NOMO-1 (cell line): ENCODE results near the gene KDM8.

Experiments
- DNase-seq, 2 experiments: peaks; one replicate each; lab custom pipeline; 2025; ENCODE audit not compliant: unreplicated experiment in 2 of 2; lab: John Stamatoyannopoulos, UW

Gene KDM8

GRCh38 chr16:27228621-27229501 is 25.5 kb downstream of the KDM8 start:
- DNase-seq: no peak

- DNase-seq: no peak
Observed at GRCh38 chr16:27229891-27230470, 26.7 kb downstream of the KDM8 start.

DNA sequence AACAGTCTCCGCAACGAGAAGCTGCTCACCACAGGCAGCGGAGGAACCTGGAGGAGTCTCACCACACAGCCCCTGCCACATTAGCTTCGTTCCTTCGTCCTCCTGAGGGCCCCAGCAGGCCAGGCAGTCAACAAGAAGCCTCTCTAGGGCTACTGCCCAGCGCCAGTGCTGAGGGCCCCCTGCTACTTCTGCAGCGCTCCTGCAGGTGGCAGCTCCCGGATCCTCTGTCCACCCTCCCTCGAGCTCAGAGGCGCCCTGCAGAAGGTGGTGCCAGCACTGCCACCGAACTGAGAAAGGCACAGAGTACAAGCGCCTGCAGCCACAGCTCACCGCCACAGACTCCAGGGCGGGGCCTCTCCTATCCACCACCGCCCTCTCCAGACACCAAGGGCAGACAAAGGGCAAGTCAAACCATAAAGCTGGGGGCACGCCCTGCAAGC is 27.3 kb downstream of the KDM8 start:
- DNase-seq: no peak

- DNase-seq: no peak
Observed at GRCh38 chr16:27231692-27232060, 28.4 kb downstream of the KDM8 start.

- DNase-seq: no peak
Observed at GRCh38 chr16:27232061-27232900, 29.0 kb downstream of the KDM8 start.

DNA sequence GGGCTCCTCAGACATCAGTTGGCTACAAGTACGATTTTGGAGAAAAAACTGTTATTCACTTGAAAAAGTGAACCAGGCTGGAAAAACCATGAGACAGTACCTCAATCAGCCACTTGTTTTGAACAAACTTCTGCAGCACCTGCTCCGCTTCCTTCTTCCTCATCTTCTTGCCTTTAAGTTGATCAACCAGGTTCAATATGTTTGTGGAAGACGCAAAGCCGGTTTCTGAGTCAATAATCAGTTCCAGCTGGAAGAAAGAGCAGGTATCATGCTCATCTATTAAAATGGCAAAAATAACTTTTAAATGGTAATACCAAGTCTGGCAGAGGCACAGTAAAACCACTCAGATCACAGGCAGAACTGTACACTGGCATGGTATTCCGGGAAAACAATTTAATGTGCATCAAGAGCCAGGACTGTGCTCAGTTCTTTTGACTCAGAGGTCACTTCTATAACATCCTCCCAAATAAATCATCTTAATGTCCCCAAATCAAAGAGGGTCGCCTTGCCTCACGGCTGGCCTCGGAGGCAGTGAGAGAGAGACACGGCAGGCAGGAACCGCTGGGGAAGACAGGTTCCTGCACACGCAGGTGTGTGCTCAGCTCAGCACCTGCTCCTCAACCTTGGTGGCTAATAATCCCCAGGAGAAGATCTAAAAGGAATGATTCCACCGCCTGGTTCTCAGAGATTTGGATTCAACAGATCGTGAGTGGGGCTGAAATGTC is 29.7 kb downstream of the KDM8 start:
- no peak for DNase-seq

GRCh38 chr16:27233731-27234130 is 30.4 kb downstream of the KDM8 start:
- no peak for DNase-seq

GRCh38 chr16:27234171-27234570 is 30.8 kb downstream of the KDM8 start:
- DNase-seq: no peak

DNA sequence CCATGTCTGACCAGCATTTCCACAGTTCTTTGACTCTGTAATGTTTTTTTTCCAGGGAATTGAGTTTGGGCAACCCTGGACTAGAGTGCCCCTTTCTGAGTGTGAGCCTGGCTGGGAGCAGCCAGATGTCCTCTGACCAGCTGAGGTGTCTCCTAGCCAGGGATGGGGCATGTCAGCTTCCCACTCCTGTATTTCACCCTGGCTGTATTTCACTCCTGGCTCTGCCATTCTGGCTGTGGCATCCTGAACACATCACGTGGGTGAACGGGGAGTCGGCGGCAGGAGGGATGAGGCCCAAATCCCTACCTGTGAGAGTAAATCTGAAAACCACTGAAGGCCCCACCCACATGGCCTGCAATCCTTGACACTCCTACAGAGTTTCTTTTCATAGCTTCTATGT is 31.3 kb downstream of the KDM8 start:
- DNase-seq: no peak

DNA sequence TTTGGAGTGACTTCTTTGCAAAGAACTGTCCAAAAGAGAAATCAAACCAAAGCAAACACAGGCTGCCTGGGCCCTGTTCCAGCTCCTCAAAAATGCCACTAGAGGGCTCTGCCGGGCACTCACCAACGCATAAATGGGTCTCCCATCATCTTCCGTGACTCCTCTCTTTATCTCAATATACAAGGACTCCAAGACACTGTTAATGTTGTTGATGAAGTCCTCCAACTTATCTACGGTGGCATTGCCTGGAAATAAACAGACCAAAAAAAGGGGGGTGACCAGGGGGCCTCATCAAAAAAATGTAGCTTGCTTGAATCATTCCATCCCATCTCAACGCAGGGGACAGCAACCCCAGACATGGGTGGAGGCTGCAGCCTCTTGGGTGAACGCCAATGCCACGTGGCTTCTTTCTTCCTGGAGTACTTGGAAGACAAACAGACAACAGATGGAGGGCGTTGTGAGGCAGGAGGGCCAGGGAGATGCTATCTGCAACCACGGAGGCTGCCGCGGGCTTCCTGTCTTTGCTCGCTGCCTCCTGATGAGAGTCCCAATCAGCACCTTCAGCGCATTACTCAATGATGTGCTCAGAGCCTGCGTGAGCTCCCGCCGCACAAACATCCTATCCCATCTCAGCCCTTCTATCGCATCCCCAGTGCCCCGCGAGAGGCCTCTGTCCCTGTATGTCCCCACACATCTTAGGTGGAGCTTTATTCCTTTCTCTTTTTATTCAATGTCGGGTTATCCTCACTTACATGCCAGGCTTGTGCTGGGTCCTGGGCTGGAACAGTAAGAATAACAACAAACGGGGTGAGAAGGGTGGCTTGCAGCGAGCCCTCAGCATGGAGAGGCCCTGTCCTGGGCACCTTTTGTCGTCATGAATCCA is 32.0 kb downstream of the KDM8 start:
- DNase-seq: peak; percentile 36 to 50

- DNase-seq: no peak
Observed at GRCh38 chr16:27235938-27236245, 32.6 kb downstream of the KDM8 start.

DNA sequence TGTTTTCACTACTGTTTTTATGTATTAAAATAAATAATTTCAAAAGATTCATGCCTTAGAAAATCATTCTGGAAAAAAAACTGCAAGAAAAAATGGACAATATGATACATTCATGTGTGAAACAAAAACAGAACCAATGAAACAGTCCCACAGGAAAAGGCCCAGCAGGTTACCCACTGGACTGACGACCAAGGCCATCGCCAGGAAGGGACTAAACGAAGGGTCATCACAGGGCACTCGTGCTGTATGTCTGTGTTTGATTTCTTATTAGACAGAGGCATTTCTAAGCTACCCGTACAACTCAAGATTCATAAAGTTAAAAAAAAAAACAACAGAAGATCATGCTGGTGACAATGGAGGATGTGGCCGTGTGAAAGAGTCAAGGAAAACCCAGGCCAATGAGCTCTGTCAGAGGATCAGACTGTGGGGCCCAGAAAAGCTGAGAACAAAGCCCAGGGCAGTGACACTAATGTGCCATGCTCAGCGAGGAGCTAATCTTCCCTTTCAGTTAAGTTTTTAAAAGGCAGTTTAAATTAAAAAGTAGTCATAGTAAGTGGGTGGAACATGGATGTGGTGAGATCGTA is 33.4 kb downstream of the KDM8 start:
- no peak for DNase-seq

DNA sequence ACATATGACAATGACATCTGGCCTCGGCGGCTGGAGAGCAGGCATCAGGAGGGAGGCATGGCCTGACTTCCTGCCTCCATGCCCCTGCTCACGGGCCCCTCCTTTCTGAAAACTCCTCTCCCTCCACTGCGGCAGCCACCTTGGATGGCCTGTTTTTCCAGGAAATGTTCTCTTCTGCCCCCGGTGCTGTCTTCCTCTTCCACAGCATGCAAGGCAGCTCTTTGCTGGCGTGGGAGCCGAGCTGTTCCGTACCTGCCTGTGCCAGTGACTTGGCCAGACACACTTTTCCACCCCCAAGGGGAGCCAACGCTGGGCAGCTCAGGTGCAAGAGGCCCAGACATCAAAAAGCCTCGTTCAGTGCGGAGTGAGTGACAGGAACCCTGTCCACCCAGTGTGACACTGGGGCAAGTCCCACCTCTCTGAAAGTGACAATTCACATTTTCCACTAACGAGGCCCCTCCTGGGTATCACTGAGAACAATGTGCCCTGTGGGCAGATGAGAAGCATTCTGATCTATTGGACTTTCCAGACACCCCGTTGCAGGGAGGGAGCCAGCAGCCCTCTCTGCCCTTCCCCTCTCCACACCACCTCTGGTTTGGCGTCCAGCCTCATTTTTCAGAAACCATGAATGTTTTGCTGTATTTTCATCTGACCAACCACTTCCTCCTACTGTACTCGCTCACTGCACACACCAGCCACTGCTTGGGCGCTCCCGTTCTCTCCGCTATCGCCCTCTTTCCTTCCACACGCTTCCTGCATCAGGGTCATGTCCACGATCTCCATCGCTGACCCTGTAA is 34.1 kb downstream of the KDM8 start:
- peak; percentile 20 to 36 for DNase-seq

- no peak for DNase-seq
Observed at GRCh38 chr16:27238016-27238587, 34.8 kb downstream of the KDM8 start.

GRCh38 chr16:27238591-27238990 is 35.3 kb downstream of the KDM8 start:
- DNase-seq: no peak

GRCh38 chr16:27239026-27239425 is 35.7 kb downstream of the KDM8 start:
- DNase-seq: no peak

DNA sequence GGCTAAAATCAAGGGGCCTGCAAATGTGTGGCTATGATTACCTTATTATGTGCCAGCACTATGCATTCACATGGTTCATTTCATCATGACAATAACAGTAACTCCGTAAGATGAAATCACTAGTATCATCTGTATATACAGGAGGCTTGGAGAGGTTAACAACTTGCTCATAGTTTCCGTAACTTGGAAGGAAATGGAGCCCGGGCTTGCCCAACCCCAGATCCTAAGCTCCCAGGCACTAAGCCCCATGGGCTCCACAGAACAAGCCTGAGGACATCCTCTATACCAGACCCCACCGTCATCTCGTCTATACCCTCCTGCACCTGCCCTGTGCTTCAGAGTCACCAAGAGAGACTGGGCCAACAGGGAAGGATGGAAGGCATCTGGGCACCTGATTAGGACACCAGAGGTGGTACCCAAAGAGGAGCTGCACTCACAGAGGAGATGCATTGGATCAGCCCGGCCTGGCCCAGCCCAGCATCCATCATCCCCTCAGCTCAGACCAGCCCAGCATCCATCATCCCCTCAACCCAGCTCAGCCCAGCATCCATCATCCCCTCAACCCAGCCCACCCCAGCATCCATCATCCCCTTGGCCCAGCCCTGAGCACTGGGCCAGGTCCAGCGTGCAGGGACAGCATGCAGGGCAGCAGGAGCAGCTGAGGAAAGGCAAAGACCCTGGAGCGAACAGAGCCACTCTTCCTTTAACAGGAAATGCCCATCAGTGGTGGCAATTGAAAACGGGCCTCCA is 36.8 kb downstream of the KDM8 start:
- no peak for DNase-seq
